HG03159 (cell line): ENCODE results near the gene ARF4.

ENCODE experiments used
- ATAC-seq: cut with Tn5 transposase; IDR thresholded peaks from one replicate; pipeline ENCODE4 v1.9.1; 2021; ENCODE audit warnings: mild to moderate bottlenecking, moderate library complexity; ENCODE audit not compliant: unreplicated experiment

The ARF4 gene

DNA sequence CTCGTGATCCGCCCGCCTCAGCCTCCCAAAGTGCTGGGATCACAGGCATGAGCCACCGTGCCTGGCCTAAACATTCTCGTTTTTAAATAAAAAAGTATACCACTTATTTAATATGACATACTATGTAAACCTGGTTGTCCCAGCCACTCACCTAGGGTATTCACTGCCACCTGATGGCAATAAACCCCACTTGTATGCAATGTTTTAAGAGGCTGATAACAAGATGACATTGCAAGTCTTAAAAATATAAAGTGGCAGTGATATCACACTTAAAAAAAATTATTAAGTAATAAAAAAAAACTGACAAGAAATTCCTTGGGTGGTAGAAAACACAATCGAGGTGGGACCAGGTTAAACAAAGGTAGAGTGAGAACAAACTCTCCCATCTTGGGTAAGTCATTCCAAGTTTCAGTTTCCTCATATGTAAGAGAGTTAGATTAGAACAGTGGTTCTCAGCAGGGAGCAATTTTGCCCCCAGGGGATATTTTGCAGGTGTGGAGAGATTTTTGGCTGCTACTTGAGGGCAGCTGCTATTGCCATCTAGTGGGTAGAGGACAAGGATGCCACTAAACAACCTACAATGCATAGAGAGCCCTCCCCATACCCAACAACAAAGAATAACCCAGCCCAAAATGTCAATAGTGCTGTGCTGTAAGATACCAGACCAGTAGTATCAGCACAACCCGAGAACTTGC lies 14.5 kb downstream of the ARF4 start:
- ATAC-seq: no peak

- no peak for ATAC-seq
Measured at GRCh38 chr3:57577801-57578200, 19.3 kb downstream of the ARF4 start.

DNA sequence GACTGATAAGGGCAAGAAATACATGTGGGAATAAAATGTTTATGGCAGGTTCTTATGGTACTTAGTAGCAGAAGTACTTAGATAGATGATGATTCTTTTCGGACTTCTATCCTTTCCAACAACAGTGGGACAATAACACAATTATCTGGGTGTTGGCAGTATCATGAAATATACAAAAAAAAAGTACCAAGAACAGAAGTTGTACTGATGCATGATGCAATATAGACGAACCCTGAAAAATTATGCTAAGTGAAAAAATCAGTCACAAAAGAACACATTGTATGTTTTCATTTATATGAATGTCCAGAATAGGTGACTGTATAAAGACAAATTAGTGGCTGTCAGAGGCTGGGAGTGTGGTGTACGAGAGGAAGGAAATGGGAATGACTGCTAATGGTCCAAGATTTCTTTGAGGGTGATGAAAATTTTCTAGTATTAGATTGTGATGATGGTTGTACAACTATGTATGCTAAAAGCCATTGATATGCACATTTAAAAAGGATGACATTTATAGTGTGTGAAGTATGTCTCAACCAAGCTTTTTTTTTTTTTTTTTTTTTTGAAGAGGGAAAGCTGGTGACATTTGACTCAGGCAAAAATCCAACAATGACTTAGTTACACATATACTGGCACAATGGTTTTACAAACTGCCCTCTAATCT lies 21.0 kb downstream of the ARF4 start:
- ATAC-seq: no peak

DNA sequence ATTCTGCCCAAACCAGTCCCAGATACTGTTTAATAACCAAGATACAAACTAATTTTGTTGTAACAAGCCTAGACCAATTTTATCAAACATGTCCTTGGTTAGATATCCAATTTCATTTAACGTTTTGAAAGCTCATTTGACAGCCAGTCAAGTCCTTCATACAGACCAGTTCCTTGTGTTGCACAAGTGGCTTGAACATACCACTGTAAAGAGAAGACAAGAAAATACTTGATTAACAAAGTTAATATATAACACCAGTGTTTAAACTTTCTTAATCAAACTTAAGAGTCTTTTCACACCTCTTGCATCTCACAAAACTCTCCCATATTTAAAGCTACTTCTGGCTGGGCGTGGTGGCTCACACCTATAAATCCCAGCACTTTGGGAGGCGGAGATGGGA lies 25.0 kb downstream of the ARF4 start:
- ATAC-seq: no peak

GRCh38 chr3:57570878-57571277 lies 26.3 kb downstream of the ARF4 start:
- ATAC-seq: no peak

DNA sequence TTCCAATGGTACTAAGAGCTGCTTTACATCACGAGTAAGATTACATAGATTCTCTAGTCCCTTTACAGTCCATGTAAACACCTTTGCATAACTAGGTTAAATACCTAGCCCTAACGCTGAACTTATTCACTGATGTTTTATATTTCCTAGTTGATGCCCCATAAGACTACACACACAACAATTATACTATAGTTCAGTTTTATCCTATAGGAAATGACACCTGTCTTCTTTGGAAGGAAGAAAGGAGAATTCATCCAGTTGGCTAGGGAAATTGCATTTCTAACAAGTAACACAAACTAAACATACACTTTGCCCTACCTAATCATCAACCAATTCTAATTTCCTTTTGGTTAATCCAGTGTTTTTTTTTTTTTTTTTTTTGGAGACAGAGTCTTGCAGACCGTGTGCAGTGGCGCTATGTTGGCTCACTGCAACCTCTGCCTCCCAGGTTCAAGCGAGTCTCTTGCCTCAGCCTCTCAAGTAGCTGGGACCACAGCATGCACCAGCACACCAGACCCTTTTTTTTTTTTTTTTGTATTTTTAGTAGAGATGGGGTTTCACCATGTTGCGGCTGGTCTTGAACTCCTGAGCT lies 27.2 kb downstream of the ARF4 start:
- no peak for ATAC-seq

- no peak for ATAC-seq
Measured at GRCh38 chr3:57559526-57559925, 37.6 kb downstream of the ARF4 start.

- ATAC-seq: peak; percentile 17
Measured at GRCh38 chr3:57557085-57557537, 40.0 kb downstream of the ARF4 start.

GRCh38 chr3:57556459-57557084 lies 40.6 kb downstream of the ARF4 start:
- ATAC-seq: peak; percentile 25

DNA sequence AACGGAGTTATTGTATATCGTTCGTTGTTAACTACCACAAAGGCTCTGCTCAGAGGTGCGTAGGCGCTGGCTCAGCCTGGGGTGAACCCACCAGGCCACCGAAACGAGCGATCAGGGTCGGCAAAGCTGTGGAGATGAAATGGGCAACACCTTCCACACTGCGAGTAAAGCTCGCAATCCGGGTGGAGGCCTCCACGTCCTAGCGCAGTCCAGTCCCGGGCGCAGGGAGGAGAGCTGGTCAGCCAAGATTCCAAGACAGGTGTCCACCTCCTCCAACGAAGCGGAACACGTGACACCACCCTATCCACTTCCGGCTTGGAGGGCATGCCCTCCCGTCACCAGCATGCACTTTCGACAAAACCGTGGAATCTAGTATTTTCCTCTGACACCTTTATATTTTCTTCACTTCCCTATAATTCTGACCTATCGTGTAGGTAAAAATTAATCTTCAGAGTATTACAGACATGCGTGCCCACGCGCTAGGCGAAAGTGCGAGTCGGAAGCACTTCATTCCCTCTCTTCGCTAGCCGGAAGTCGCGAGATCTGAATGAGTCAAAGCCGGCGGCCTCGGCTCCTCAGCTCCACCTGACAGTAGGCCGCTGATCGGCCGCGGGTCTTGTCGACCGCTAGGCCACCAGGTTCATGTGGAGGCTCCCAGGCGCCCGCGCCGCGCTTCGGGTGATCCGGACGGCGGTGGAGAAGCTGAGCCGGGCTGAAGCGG lies 41.2 kb downstream of the ARF4 start, which contains the start of gene PDE12:
PDE12 (plus strand) TSS at position 537 of the 721 bp plus-strand sequence; CDS start at position 643, 106 bp downstream.
- peak; percentile 79 for ATAC-seq

DNA sequence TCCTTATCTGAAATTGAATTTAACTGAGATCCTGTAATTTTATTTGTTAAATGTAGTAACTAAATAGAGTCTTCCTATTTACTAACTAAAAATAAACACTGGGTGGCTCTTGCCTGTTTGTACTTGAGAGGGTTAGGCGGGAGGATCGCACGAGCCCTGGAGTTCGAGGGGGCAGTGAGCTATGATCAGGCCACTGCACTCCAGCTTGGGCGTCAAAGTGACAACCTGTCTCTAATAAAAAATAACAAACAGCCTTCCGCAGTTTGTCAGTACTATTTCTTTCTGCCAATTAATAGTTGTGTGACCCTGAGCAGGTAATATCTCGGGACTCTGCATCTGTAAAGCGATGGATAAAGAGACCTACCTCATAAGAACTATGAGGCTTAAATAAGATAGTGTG lies 41.8 kb downstream of the ARF4 start:
- ATAC-seq: no peak

- no peak for ATAC-seq
Measured at GRCh38 chr3:57546616-57547015, 50.5 kb downstream of the ARF4 start.

- no peak for ATAC-seq
Measured at GRCh38 chr3:57545636-57546268, 51.4 kb downstream of the ARF4 start.

GRCh38 chr3:57544181-57545125 lies 52.7 kb downstream of the ARF4 start, which contains the start of gene DNAH12:
DNAH12 (minus strand) TSS chr3:57544344; CDS start chr3:57542870, 1,474 bp downstream.
- ATAC-seq: no peak

DNA sequence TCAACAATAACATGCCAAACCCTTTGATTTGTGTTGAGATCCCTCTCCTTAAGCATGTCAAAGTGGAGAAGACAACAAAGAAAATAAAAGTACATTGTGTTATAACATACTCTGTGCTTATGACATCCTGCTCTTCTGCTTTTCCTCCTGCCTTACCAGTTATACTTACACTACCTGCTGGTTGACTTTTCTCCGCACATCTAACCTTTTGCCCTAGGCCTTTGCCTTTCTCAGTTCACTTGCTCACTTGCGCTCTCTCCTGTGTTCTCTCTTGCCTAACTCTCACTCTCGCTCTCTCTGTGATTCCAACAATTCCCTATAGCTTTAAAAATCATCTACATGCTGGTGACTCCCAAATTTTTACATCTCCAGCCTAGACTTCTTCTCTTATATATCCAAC lies 58.7 kb downstream of the ARF4 start:
- no peak for ATAC-seq

DNA sequence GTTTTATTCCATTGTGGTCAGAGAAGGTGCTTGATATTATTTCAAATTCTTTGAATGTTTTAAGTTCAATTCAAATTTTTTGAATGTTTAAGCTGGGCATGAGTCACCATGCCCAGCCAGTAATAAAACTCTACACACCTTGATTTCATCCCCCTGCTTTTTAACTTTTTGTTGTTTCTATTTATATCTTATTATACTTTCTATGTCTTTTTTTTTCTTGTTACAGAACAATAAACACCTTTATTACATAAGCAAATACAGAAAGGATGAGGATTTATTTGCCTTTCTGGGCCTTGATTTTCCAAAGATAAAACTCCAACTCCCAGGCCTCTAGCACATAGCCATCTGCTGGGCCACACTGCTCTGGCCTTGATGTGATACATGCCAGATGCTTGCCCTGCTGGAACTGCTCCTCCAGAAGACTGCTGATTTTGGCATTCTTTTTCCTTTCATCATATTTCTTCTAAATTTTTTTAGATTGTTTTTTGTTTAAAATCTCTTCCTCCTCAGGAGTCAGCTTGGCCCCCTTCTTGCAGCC lies 67.0 kb downstream of the ARF4 start:
- ATAC-seq: no peak
